Stimulated activated effector memory CD8-positive, alpha-beta T cell treated with anti-CD3 and anti-CD28 coated beads, Interleukin-12 subunit alpha, Interleukin-12 subunit beta, amount 100 ng/mL, for 72 hours (primary cell): ENCODE measurements around the gene ANKRD18A.

Experiments
- ATAC-seq: fragments of 150-1000 bp; cut with Tn5 transposase; 2 replicates; pipeline ENCODE4 v1.10.0; 2021
- DNase-seq, 2 donors: peaks; one replicate each; pipeline ENCODE4 v3.0.0; 2021 to 2022; ENCODE audit warnings: low spot score in 2 of 2
- H3K27ac Mint-ChIP-seq: one replicate; pipeline ENCODE4 v1.8.0; 2022; ENCODE audit warnings: mild to moderate bottlenecking, mixed read lengths
- H3K36me3 Mint-ChIP-seq: one replicate; pipeline ENCODE4 v1.8.0; 2022; ENCODE audit warnings: mild to moderate bottlenecking, mixed read lengths
- H3K4me1 Mint-ChIP-seq: one replicate; pipeline ENCODE4 v1.8.0; 2022; ENCODE audit warnings: mixed read lengths
- H3K4me3 Mint-ChIP-seq: one replicate; pipeline ENCODE4 v1.8.0; 2022; ENCODE audit warnings: mild to moderate bottlenecking, mixed read lengths
- H3K9me3 Mint-ChIP-seq: one replicate; pipeline ENCODE4 v1.8.0; 2022; ENCODE audit warnings: mixed read lengths

Gene ANKRD18A

GRCh38 chr9:38620483-38621433 lies at the start of gene ANKRD18A:
TSS of gene ANKRD18A (minus strand) at chr9:38620596. CDS start at chr9:38620285, 311 bp downstream.
- Mint-ChIP-seq H3K9me3 (peaks cover 3% of the 10 kb centered on the region), H3K4me1 (peaks cover 17% of the 10 kb centered on the region), H3K4me3 (peak within 1 kb of the TSS; percentile 79), H3K27ac (peak within 1 kb of the TSS; percentile 88), H3K36me3 (no peaks in the 10 kb centered on the region)
- DNase-seq = peak; percentile 40 to 77
- peak; percentile 85 for ATAC-seq

- no peak for DNase-seq
- peak; percentile 35 for ATAC-seq
- Mint-ChIP-seq H3K36me3 (no peaks in the 10 kb centered on the region), H3K9me3 (no peaks in the 10 kb centered on the region), H3K4me3 (no peak overlapping the region), H3K4me1 (peaks cover 16% of the 10 kb centered on the region), H3K27ac (no peak overlapping the region)
Observed at GRCh38 chr9:38668791-38669466, 48.5 kb upstream of the ANKRD18A start.

- no peaks in the 10 kb centered on the region for H3K36me3 Mint-ChIP-seq
- no peak for ATAC-seq
- no peak overlapping the region for H3K4me3 Mint-ChIP-seq
- no peaks in the 10 kb centered on the region for H3K4me1 Mint-ChIP-seq
- no peak overlapping the region for H3K27ac Mint-ChIP-seq
- H3K9me3 Mint-ChIP-seq = no peaks in the 10 kb centered on the region
- DNase-seq = no peak
Observed at GRCh38 chr9:38662763-38663593, 42.6 kb upstream of the ANKRD18A start.

GRCh38 chr9:38659538-38659937 lies 39.1 kb upstream of the ANKRD18A start:
- H3K4me3 Mint-ChIP-seq = no peak overlapping the region
- no peaks in the 10 kb centered on the region for H3K4me1 Mint-ChIP-seq
- ATAC-seq = no peak
- H3K9me3 Mint-ChIP-seq = no peaks in the 10 kb centered on the region
- no peaks in the 10 kb centered on the region for H3K36me3 Mint-ChIP-seq
- no peak for DNase-seq
- H3K27ac Mint-ChIP-seq = no peak overlapping the region

GRCh38 chr9:38656896-38657295 lies 36.5 kb upstream of the ANKRD18A start:
- H3K9me3 Mint-ChIP-seq = no peaks in the 10 kb centered on the region
- no peak overlapping the region for H3K27ac Mint-ChIP-seq
- H3K4me3 Mint-ChIP-seq = no peak overlapping the region
- DNase-seq = no peak
- no peaks in the 10 kb centered on the region for H3K36me3 Mint-ChIP-seq
- ATAC-seq = no peak
- H3K4me1 Mint-ChIP-seq = no peaks in the 10 kb centered on the region

- Mint-ChIP-seq H3K4me1 (no peaks in the 10 kb centered on the region), H3K36me3 (no peaks in the 10 kb centered on the region), H3K9me3 (no peaks in the 10 kb centered on the region), H3K4me3 (no peak overlapping the region), H3K27ac (no peak overlapping the region)
- DNase-seq (no peak), ATAC-seq (no peak)
Observed at GRCh38 chr9:38652486-38652885, 32.1 kb upstream of the ANKRD18A start.

- no peaks in the 10 kb centered on the region for H3K9me3 Mint-ChIP-seq
- no peaks in the 10 kb centered on the region for H3K36me3 Mint-ChIP-seq
- DNase-seq (no peak), ATAC-seq (no peak)
- no peak overlapping the region for H3K27ac Mint-ChIP-seq
- H3K4me3 Mint-ChIP-seq = no peak overlapping the region
- no peaks in the 10 kb centered on the region for H3K4me1 Mint-ChIP-seq
Observed at GRCh38 chr9:38652044-38652443, 31.6 kb upstream of the ANKRD18A start.

GRCh38 chr9:38651400-38652042 lies 31.1 kb upstream of the ANKRD18A start:
- Mint-ChIP-seq H3K4me3 (no peak overlapping the region), H3K27ac (no peak overlapping the region), H3K36me3 (no peaks in the 10 kb centered on the region), H3K4me1 (no peaks in the 10 kb centered on the region), H3K9me3 (no peaks in the 10 kb centered on the region)
- DNase-seq = no peak
- ATAC-seq = peak; percentile 32

- Mint-ChIP-seq H3K4me3 (no peak overlapping the region), H3K27ac (no peak overlapping the region), H3K36me3 (no peaks in the 10 kb centered on the region), H3K4me1 (no peaks in the 10 kb centered on the region), H3K9me3 (no peaks in the 10 kb centered on the region)
- DNase-seq (no peak), ATAC-seq (no peak)
Observed at GRCh38 chr9:38650564-38650963, 30.2 kb upstream of the ANKRD18A start.

GRCh38 chr9:38649731-38650363 lies 29.5 kb upstream of the ANKRD18A start:
- ATAC-seq = no peak
- H3K9me3 Mint-ChIP-seq = no peaks in the 10 kb centered on the region
- no peak overlapping the region for H3K27ac Mint-ChIP-seq
- H3K4me3 Mint-ChIP-seq = no peak overlapping the region
- no peaks in the 10 kb centered on the region for H3K36me3 Mint-ChIP-seq
- H3K4me1 Mint-ChIP-seq = no peaks in the 10 kb centered on the region
- DNase-seq = no peak

GRCh38 chr9:38644601-38645000 lies 24.2 kb upstream of the ANKRD18A start:
- no peak overlapping the region for H3K27ac Mint-ChIP-seq
- ATAC-seq (no peak), DNase-seq (no peak)
- H3K36me3 Mint-ChIP-seq = no peaks in the 10 kb centered on the region
- H3K4me1 Mint-ChIP-seq = no peaks in the 10 kb centered on the region
- no peaks in the 10 kb centered on the region for H3K9me3 Mint-ChIP-seq
- no peak overlapping the region for H3K4me3 Mint-ChIP-seq

GRCh38 chr9:38643815-38644173 lies 23.4 kb upstream of the ANKRD18A start:
- H3K36me3 Mint-ChIP-seq = no peaks in the 10 kb centered on the region
- no peak overlapping the region for H3K4me3 Mint-ChIP-seq
- H3K4me1 Mint-ChIP-seq = no peaks in the 10 kb centered on the region

GRCh38 chr9:38642951-38643814 lies 22.8 kb upstream of the ANKRD18A start:
- Mint-ChIP-seq H3K4me1 (no peaks in the 10 kb centered on the region), H3K27ac (no peak overlapping the region), H3K9me3 (no peaks in the 10 kb centered on the region), H3K4me3 (no peak overlapping the region), H3K36me3 (no peaks in the 10 kb centered on the region)
- ATAC-seq (no peak), DNase-seq (no peak)

More at GRCh38 chr9:38643815-38644173, 23.4 kb upstream of the ANKRD18A start:
- DNase-seq (no peak), ATAC-seq (no peak)
- no peaks in the 10 kb centered on the region for H3K9me3 Mint-ChIP-seq
- H3K27ac Mint-ChIP-seq = no peak overlapping the region
